DOHH2 (cell line): Measurements from ENCODE around the gene ELMOD3.

ENCODE experiments used
- EZH2phosphoT487 ChIP-seq: fragments of 200-600 bp; sonication (generic); IDR thresholded peaks from 2 replicates; pipeline ENCODE4 v1.6.1; 2017; ENCODE audit warnings: borderline replicate concordance, mild to moderate bottlenecking, antibody characterized with exemption, low read length, moderate library complexity, mixed read lengths
- TF ChIP-seq, protein P1 (sequence below): fragments of 200-600 bp; sonication (generic); IDR thresholded peaks from one replicate; pipeline ENCODE4 v1.5.1; 2014; ENCODE audit warnings: antibody characterized with exemption, mild to moderate bottlenecking, low read depth, low read length; ENCODE audit not compliant: poor library complexity, severe bottlenecking

DNA sequence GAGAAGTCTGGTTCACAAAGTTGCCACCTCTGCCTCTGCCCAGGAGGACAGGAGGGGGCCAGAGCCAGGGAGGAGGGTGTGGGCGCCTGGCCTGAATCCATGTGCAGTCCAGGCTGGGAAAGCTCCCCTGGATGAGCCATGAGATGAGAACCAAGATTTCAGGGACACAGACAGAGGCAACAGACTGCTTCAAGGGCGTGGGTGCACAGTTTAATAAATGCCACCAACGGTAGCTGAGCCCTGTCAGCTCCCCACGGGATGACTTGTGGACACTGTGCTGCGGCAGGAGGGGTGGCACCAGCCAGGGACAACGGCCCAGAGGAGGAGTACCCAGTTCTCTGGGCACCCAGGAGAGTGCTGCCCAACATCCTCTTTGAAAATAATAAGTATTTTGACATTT, 40.4 kb downstream of the ELMOD3 start:
- TF ChIP-seq, protein P1, sequence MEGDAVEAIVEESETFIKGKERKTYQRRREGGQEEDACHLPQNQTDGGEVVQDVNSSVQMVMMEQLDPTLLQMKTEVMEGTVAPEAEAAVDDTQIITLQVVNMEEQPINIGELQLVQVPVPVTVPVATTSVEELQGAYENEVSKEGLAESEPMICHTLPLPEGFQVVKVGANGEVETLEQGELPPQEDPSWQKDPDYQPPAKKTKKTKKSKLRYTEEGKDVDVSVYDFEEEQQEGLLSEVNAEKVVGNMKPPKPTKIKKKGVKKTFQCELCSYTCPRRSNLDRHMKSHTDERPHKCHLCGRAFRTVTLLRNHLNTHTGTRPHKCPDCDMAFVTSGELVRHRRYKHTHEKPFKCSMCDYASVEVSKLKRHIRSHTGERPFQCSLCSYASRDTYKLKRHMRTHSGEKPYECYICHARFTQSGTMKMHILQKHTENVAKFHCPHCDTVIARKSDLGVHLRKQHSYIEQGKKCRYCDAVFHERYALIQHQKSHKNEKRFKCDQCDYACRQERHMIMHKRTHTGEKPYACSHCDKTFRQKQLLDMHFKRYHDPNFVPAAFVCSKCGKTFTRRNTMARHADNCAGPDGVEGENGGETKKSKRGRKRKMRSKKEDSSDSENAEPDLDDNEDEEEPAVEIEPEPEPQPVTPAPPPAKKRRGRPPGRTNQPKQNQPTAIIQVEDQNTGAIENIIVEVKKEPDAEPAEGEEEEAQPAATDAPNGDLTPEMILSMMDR: no peak
- no peak for TF ChIP-seq EZH2phosphoT487
